Measurements from ENCODE around the gene NHSL1.
A peak's percentile ranks its signal among the peaks of the same experiment; 100 is the strongest.
"Not testable (repeated sequence)": the region's sequence is repeated elsewhere in the genome, so short reads cannot be mapped to it uniquely, and the experiment has no call there.

The NHSL1 gene

DNA sequence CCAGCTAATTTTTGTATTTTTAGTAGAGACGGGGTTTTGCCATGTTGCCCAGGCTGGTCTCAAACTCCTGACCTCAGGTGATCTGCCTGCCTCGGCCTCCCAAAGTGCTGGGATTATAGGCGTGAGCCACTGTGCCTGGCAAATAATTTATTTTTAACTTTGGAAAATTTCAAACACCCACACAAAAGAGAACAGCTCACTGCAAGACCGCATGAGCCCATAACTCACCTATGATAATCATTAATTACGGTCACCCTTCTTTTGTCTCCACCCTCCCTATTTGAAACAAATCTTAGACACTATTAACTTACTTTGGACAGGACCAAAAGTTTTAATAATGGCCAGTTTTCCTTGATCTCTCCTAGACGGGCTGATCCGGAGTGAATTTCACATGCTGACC is 74.0 kb downstream of the NHSL1 start:
- not testable (repeated sequence) for DNase-seq (ENCODE audit: low read depth in 2 of 2)

DNA sequence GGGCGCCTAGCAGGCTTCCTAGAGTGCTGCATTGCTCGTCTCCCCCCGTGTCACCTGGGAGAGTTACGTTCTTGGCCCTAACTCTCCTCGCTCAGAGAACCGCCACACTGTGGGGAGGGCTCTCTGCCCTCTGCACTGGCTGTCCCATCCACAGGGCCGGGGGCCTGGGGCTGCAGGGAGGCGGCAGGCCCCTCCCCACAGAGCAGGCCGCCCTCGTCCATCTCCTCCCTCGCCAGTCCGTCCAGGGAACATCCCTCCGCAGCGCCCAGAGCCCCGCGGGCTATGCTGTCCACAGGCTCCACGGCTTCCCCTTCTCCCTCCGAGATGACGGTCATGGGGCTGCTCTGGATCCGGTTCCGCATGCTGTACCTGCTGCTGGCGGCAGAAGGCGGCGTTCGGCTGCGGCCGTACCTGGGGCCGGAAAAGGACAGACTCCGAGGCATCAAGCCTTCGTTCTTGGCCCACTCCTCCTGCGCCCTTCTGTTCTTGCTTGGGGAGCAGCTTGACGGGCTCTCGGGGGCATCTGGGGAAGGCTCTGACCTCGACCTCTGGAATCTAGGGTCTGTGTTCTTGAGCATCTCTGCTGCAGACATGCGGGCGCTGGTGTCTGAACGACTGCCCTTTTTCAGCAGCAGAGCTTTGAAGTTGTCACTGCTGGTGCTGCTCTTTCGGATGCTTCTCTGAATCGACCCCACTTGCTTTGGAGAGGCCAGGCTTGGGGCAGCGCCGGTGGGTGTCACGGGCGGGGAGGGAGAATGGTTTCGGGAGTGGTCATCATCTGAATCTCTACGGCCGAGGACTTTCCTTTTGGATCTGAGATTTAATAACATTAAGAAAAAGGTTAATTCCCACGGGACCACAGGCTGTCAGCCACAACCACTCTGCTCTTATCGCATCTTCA is 75.0 kb downstream of the NHSL1 start:
- no peak for DNase-seq (ENCODE audit: low read depth in 2 of 2)

DNA sequence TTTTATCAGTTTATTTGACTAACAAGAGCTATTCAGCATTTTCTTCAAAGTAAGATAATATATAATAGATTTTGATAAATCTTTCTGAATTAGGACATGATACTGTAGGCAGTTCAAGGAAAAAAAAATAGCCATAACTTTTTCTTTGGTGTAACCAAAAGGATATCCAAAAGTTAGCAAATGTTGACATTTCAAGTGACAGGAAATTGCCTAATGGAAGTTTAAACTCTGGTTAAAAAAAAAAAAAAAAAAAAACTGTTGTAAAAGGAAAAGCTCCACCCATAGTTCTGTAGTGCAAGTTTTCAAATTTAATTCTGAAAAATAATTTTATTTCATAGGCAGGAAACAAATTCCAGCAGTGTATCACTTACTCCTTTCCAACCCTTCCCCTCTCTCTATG is 76.4 kb downstream of the NHSL1 start:
- DNase-seq (ENCODE audit: low read depth in 2 of 2), result no peak

DNA sequence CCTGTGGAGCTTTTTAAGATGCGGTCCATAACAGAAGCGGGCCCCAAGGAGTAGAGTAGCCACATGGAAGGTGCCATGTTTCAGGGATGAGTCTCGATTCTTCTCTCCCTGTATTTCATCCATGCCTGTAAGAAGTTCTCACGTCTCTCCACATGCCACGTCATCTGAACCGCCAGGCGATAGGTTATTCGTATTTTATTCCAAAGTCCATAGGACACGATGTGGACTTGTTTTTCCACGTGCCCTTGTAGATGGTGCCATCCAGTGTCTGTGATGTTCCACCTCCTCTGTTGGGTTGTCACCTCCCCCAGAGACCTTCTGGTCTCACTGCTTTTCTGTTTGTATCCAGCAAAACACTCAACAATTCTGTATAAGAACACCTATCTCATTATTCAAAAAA is 77.7 kb downstream of the NHSL1 start:
- no peak for DNase-seq (ENCODE audit: low read depth in 2 of 2)

DNA sequence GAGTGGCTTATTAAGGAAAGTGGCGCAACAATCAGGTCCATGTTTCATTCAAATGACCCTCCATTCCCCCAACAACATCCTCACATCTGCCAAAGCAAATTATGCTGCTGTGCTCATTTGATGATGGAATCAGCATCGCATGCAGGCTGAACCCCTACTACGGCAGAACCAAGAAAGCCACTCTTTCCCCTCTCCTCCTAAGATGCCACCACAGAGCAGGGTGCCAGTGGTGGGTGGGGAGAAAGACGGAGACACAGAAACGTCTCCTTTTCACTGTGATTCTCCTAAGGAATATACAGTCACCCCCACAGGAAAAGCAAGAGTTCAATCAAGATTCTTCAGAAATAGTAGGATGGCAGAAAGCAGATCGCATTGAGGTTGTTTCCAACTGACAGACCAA is 78.2 kb downstream of the NHSL1 start:
- DNase-seq (ENCODE audit: low read depth in 2 of 2), result no peak

DNA sequence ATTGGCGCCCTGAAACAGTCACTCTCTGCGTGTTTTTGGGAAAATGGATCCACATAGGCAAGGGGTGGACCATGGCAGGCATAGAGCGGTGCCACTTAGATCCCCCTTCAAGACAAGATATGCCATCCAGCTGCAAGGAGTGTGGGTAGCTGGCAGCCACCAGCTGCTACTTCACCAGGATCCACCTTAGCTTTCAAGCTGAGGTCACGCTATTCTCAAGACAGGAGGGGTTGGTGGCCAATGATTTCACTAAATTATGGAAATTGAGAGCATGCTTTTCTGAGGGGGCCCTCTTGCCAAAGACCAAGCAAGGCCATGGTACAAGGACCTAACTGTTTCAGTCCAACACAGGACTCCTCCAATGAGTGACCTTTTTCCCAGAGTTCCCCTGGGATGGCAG is 78.9 kb downstream of the NHSL1 start:
- DNase-seq (ENCODE audit: low read depth in 2 of 2), result no peak

DNA sequence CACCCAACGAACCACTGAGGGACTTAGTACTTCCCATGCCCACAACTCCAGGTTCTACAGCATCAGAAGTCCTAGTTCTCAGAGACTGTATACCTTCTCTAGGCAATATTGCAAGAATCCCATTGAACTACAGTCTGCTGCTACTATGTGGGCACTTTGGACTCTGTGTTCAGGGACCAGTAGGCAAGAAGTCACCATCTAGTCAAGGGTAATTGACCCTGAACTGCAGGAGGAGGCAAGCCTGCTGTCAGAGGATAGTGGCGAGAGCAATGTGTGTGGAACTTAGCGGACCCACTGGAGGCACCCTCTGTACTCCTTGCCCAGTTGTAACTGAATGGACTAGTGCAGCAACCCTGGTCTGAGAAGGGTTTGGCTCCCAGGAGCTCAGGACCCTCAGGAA is 79.5 kb downstream of the NHSL1 start:
- DNase-seq (ENCODE audit: low read depth in 2 of 2), result no peak

DNA sequence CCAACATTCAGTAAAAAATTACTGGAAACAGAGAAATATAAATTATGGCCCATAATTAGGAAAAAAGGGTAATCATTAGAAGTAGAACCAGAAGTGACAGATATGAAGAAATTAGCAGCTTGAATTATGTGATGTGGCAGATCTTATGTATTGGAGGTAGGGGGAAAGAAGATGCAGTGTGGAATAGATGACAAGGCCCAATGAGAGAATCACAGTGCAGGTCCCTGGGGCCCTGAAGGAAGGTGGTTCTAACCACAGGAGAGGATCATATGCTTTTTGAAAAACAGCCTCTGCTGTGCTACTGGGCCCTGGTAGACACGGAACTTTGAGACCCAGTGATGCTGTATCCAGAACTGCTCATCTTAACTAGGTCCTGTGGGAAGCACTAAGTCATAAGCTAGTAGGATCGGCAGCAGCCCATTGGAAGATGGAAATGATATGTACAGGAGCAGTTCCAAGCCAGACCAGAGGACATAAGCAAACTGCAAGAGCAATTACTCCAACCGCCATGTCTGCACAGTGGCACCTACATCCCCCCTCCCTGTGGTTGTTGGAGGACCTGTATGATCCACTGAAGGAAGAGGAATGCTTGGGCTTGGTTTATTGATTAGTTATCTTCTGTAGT is 81.1 kb downstream of the NHSL1 start:
- DNase-seq (ENCODE audit: low read depth in 2 of 2), result no peak

DNA sequence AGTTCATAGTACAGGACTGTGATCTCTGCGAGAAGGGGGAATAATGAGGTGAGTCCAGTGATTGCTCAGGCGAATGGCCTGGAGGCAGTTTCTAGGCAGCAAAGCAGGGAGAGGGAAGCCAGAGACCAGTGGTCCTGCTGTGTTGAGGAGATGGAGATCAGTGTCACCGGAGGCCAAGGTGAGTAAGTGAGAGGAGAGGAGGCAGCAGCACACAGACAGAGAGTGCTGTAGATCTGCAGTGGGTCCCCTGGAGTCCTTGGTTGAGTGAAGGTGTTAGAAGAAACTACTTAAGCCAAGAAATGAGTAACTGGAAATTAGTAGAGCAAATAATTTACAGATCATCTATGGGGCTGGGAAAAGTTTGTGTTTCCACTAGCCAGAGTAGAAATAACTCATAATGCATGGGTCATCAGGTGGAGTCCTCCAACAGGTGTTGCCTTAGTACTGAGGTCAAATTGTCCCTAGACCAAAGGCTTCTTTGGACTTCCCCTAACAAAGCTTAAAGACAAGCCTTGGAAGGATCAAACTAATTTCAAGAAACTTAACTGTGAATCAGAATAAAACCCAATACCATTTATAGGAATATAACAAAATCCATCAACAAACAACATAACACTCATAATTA is 81.7 kb downstream of the NHSL1 start:
- no peak for DNase-seq (ENCODE audit: low read depth in 2 of 2)

DNA sequence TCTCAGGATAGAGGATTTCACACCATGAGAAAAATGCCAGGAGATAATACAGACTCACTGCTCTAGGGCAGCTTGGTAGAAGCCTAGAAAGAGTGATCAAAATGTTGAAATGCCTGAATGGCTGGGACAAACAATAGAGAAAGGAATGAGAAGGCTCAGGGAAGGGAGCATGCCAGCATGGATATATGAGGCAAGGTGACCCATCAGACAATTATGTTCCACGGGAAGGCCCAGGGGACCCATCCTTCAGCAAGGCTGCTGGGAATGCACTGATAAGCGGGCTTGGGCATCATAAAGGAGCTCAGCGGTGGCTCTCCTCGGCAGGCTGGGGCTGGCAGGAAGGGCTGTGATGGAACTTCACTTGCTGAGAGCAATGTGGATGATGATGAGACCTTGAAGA is 83.1 kb downstream of the NHSL1 start:
- DNase-seq (ENCODE audit: low read depth in 2 of 2), result no peak

DNA sequence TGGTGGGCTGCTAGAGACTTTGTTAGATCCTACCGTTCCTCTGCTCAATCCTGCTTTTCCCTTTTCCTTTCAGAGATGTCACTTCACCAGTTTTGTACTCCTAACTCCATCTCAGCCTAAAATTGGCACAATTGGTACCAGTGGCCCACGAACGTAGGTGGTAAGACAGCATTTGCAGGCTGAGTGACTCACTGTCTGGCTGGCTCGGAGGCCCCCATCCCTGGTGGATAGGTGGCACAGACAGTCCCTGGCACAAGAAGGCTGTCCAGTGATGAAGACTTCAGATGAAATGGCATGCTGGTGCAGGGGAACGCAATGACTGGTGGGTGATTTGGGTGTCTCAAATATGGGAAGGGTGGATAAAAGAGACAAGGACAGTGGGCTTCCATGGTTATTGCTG is 84.2 kb downstream of the NHSL1 start:
- DNase-seq (ENCODE audit: low read depth in 2 of 2), result no peak

DNA sequence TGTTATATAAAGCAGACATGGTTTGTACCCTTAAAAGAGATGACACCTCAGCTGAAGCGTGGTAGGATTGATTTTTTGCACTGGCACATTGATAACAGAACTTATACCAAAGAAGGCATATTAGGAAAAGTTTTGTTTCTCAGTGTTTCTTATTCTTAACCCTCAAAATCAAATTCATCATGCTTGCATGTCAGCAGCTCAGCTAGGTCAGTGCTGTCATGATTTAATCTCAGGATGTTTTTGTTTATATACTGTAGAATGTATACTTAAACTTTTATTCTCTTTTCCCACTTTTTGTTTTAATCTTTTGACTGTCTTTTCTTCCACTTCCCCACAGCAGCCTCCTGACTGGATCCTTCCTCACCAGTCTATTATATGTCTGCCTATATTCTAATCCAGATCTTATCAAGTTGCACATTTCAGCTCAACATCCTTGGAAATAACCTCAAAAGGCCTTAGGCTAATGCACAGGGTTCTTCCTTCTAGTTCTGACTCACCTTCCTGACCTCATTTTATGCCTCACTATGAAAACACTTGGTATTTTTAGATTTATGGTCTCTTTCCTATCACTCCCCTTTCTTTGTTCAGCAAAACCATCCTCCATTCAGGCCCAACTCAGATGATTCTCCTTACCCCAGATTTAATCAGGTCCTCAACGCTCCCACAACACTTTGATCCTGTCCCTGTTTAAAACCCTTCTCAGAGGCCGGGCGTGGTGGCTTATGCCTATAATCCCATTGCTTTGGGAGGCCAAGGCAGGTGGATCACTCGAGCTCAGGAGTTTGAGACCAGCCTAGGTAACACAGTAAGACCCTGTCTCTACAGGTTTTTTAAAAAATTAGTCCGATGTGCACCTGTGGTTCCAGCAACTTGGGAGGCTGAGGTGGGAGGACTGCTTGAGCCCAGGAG is 88.1 kb downstream of the NHSL1 start:
- no peak for DNase-seq (ENCODE audit: low read depth in 2 of 2)

DNA sequence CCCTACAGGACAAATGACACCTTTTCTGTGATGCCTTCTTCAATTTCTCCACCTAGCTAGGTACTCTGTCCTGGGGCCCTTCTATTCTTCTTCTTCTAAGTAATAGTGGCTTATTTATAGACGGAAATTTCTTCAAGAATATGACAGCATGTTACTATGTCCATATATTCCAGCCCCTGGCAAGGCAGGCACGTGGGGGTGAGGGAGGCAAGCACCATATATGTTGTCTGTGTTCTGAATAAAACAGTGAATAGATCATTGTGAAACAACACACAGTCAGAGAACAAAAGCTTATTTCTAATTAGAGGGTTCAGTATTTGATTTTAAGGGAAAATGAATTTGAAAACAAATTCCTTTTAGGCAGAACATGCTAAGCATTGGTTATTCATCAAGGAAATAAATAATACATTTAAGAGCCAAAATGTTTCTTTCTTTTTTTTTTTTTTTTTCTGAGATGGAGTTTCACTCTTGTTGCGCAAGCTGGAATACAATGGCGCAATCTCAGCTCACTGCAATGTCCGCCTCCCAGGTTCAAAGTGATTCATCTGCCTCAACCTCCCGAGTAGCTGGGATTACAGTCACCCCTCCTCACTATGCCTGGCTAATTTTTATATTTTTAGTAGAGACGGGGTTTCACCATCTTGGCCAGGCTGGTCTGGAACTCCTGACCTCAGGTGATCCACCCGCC is 89.1 kb downstream of the NHSL1 start:
- no peak for DNase-seq (ENCODE audit: low read depth in 2 of 2)

DNA sequence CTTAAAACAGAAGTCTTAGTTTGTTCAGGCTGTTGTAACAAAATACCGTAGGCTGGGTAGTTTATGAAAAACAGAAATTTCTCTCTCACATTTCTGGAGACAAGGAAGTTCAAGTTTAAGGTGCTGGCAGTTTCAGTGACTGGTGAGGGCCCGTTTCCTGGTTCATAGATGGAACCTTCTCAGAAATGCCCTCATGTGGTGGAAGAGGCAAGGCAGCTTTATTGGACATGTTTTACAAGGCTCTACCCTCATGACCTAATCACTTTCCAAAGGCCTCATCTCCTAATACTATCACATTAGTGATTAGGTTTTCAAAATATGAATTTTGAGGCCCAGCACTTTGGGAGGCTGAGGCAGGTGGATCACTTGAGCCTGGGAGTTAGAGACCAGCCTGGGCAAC is 92.9 kb downstream of the NHSL1 start:
- no peak for DNase-seq (ENCODE audit: low read depth in 2 of 2)

DNA sequence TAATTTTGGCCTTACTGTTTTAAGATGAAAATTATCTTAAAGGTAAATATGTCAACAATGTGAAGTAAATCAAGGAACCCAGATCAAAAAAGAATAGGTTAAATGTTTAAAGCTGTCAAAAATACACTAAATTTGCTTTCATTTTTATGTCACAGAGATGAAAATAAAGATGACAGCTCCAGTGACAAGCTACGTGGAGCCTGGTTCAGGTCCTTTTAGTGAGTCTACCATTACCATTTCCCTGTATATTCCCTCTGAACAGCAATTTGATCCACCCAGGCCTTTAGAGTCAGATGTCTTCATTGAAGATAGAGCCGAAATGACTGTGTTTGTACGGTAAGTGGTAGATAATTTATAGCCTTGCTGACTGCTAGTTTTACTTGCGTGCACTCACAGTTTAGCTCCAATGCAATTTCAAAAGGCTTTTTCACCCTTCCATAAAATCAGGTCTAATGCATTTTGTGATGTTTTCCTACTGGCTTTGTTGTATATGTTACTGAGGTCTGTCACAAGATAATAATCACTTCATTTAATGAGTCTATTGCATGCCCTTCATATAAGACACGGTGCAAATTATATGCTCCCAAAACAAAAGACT is 93.4 kb downstream of the NHSL1 start:
- DNase-seq (ENCODE audit: low read depth in 2 of 2), result no peak

DNA sequence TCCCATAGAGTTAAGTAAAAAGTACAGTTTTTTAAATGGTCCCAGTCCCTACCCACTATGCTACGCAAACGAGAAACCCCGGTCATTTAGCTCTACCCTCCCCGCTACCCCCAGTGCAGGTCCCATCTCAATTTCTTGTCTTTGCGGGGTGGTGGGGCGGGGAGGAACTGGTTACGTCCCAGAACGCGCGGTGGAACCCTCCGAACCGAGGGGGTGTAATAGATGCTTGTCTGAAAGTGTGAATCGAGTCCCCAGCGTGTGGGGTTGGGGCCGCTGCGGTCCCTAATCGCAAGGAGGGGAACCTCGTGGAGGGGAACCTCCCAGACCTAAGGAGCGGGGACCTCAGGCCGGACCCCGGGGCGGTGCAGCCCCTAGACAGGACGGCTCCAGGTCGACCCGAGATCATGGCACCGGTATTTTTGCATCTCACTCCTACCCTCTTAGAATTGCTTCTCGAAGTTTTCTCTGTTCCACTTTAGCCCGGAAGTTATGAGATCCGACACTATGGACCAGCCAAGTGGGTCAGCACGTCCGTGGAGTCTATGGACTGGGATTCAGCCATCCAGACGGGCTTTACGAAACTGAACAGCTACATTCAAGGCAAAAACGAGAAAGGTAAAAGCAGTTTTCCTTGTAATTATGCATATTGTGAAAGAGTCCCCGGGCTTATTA is 94.5 kb downstream of the NHSL1 start:
- peak in 1 of 2 donors; percentile 1 for DNase-seq (ENCODE audit: low read depth in 2 of 2)

DNA sequence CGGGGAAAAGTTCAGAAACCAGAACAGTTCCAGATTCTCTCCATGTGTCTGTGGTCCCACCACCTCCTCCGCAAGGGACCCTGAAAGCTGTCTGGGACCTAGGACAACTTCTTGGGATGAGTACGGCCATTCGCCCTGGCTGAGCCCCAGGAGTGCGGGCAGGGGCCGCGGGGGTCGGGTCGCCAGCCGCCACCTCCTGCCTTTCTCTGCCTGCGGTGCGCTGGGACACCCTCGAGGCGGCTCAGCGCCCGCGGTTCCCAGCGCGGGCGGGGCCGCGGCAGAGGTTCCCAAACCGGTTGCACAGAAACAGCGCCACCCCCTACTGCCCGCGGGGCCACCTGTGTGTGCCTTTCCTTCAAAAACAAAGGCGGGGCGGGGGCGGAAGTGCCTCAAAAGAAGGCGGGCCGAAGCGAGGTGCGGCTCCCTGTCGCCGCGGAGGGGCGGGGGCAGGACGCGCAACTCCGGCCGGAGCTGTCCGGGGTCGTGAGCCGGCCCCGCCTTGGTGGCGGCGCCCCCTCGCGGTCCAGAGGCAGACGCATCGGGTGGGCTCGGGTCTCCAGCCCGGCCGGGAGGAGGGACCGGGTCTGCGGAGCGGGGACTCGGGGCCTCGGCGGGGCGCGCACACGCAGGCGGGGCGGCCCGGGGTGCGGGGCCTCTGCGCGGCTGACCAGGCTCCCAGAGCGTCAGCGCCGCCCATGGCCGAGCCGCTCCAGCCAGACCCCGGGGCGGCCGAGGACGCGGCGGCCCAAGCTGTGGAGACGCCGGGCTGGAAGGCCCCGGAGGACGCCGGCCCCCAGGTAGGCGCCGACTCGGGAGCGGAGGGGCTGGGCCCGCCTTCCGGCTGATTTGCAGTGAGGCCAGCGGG is 95.3 kb downstream of the NHSL1 start, which contains the start of gene HEBP2:
Gene HEBP2, plus strand, starts transcription at position 423 of the 865 bp plus-strand sequence. Its CDS starts 273 bp downstream, at position 696.
- DNase-seq (ENCODE audit: low read depth in 2 of 2), result peak; percentile 71 to 87

DNA sequence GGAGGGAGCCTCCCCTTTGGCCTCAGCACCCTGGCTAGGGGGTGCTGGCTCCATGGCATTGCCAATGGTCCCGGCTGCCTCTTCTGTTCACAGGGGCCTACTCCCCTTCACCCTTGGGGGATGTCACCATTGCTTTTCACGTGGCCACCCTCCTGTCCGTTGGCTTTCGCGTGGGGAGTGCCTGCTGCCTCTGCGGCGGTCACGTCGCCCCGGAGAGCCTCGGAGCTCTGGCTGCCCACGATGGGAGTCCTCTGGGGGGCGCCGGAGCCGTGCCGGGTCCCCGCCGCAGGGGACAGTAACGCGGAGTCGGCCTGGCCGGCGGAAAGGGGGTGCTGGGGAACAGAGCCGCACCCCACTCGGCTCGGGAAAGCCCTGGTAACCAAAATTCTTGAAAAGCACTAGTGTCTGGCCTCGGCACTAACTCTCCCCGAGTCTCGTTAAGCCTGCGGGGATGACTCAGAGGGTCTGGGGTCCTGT is 95.9 kb downstream of the NHSL1 start:
- peak in 1 of 2 donors; percentile 1 for DNase-seq (ENCODE audit: low read depth in 2 of 2)

DNA sequence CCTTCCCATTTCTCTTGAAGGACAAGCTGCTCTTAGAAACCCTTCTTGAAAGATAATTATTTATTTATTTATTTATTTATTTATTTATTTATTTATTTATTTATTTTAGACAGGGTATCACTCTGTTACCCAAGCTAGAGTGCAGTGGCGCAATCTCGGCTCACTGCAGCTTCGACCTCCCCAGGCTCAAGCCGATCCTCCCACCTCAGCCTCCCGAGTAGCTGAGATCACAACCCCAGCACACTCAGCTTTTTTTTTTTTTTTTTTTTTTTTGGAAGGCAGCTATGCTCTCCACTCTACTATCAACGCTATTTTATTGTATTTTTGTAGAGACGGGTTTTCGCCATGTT is 96.5 kb downstream of the NHSL1 start:
- DNase-seq (ENCODE audit: low read depth in 2 of 2), result no peak

All from stimulated activated CD8-positive, alpha-beta memory T cell treated with anti-CD3 and anti-CD28 coated beads, Interleukin-15, amount 100 ng/mL, for 4 hours (primary cell).